Measurements from ENCODE around the gene RNF26.
A peak's percentile ranks its signal among the peaks of the same experiment; 100 is the strongest.

RNF26 gene

GRCh38 chr11:119356349-119357031 lies 22.2 kb downstream of the RNF26 start:
- DNase-seq, result peak; percentile 46 to 53

GRCh38 chr11:119357074-119357473 lies 22.7 kb downstream of the RNF26 start:
- no peak for DNase-seq

- peak; percentile 51 to 58 for DNase-seq
These were observed 25.3 kb downstream of the RNF26 start for GRCh38 chr11:119359365-119360214.

- DNase-seq, result no peak
These were observed 26.9 kb downstream of the RNF26 start for GRCh38 chr11:119361056-119361787.

GRCh38 chr11:119361941-119362725 lies 27.8 kb downstream of the RNF26 start:
- no peak for DNase-seq

- no peak for DNase-seq
These were observed 28.4 kb downstream of the RNF26 start for GRCh38 chr11:119362741-119363080.

- no peak for DNase-seq
These were observed 28.9 kb downstream of the RNF26 start for GRCh38 chr11:119363081-119363850.

- no peak for DNase-seq
These were observed 29.7 kb downstream of the RNF26 start for GRCh38 chr11:119363851-119364590.

GRCh38 chr11:119365071-119365591 lies 30.8 kb downstream of the RNF26 start:
- DNase-seq, result no peak

- no peak for DNase-seq
These were observed 32.6 kb downstream of the RNF26 start for GRCh38 chr11:119366690-119367620.

GRCh38 chr11:119367661-119368120 lies 33.4 kb downstream of the RNF26 start:
- no peak for DNase-seq

- no peak for DNase-seq
These were observed 34.1 kb downstream of the RNF26 start for GRCh38 chr11:119368121-119369034.

GRCh38 chr11:119369132-119369925 lies 35.0 kb downstream of the RNF26 start:
- no peak for DNase-seq

GRCh38 chr11:119370486-119371046 lies 36.2 kb downstream of the RNF26 start:
- no peak for DNase-seq

- no peak for DNase-seq
These were observed 36.8 kb downstream of the RNF26 start for GRCh38 chr11:119371067-119371601.

GRCh38 chr11:119371778-119372182 lies 37.5 kb downstream of the RNF26 start:
- no peak for DNase-seq

Measured in AML-193 (cell line).